ENCODE results near the gene SLC24A4.
A peak's percentile ranks its signal among the peaks of the same experiment; 100 is the strongest.

SLC24A4 gene

GRCh38 chr14:92501891-92502351 lies 179.0 kb downstream of the SLC24A4 start:
- DNase-seq (ENCODE audit: low read depth), result no peak

- no peak for DNase-seq (ENCODE audit: low read depth)
Observed at GRCh38 chr14:92502541-92503286, 179.7 kb downstream of the SLC24A4 start.

- no peak for DNase-seq (ENCODE audit: low read depth)
Observed at GRCh38 chr14:92503756-92504491, 181.0 kb downstream of the SLC24A4 start.

GRCh38 chr14:92505826-92506225 lies 182.9 kb downstream of the SLC24A4 start:
- no peak for DNase-seq (ENCODE audit: low read depth)

- DNase-seq (ENCODE audit: low read depth), result no peak
Observed at GRCh38 chr14:92506231-92506630, 183.3 kb downstream of the SLC24A4 start.

GRCh38 chr14:92507174-92507768 lies 184.3 kb downstream of the SLC24A4 start:
- no peak for DNase-seq (ENCODE audit: low read depth)

GRCh38 chr14:92510972-92511371 lies 188.0 kb downstream of the SLC24A4 start:
- DNase-seq (ENCODE audit: low read depth), result no peak

- no peak for DNase-seq (ENCODE audit: low read depth)
Observed at GRCh38 chr14:92511453-92512238, 188.7 kb downstream of the SLC24A4 start.

GRCh38 chr14:92512807-92513203 lies 189.8 kb downstream of the SLC24A4 start:
- DNase-seq (ENCODE audit: low read depth), result no peak

GRCh38 chr14:92513204-92513965 lies 190.4 kb downstream of the SLC24A4 start, which contains the start of gene RIN3:
TSS of gene RIN3 (plus strand) at chr14:92513781. CDS start at chr14:92513933, 152 bp downstream.
- peak; percentile 14 for DNase-seq (ENCODE audit: low read depth)

GRCh38 chr14:92513966-92514843 lies 191.2 kb downstream of the SLC24A4 start:
- no peak for DNase-seq (ENCODE audit: low read depth)

- DNase-seq (ENCODE audit: low read depth), result no peak
Observed at GRCh38 chr14:92514844-92515514, 192.0 kb downstream of the SLC24A4 start.

GRCh38 chr14:92515546-92516343 lies 192.8 kb downstream of the SLC24A4 start:
- no peak for DNase-seq (ENCODE audit: low read depth)

- DNase-seq (ENCODE audit: low read depth), result no peak
Observed at GRCh38 chr14:92516344-92516965, 193.5 kb downstream of the SLC24A4 start.

GRCh38 chr14:92516966-92517506 lies 194.1 kb downstream of the SLC24A4 start:
- DNase-seq (ENCODE audit: low read depth), result peak; percentile 7

GRCh38 chr14:92517761-92518160 lies 194.8 kb downstream of the SLC24A4 start:
- DNase-seq (ENCODE audit: low read depth), result no peak

- DNase-seq (ENCODE audit: low read depth), result no peak
Observed at GRCh38 chr14:92519246-92520101, 196.5 kb downstream of the SLC24A4 start.

Measured in activated T-cell treated with anti-CD3 and anti-CD28 coated beads for 24 hours (primary cell).